Measurements from ENCODE around the gene NSUN3.
"Not testable (repeated sequence)": the region's sequence is repeated elsewhere in the genome, so short reads cannot be mapped to it uniquely, and the experiment has no call there.

The NSUN3 gene

GRCh38 chr3:94069194-94069813, 6.4 kb downstream of the NSUN3 start:
- DNase-seq = peak; percentile 9

- no peak for DNase-seq
These were observed 7.6 kb downstream of the NSUN3 start for GRCh38 chr3:94070341-94070911.

GRCh38 chr3:94071713-94072284, 8.9 kb downstream of the NSUN3 start:
- DNase-seq = no peak

- DNase-seq = peak; percentile 9
These were observed 13.2 kb downstream of the NSUN3 start for GRCh38 chr3:94076055-94076454.

- not testable (repeated sequence) for DNase-seq
These were observed 17.7 kb downstream of the NSUN3 start for GRCh38 chr3:94080552-94080951.

- DNase-seq = no peak
These were observed 19.0 kb downstream of the NSUN3 start for GRCh38 chr3:94081884-94082283.

- DNase-seq = no peak
These were observed 19.6 kb downstream of the NSUN3 start for GRCh38 chr3:94082391-94082937.

GRCh38 chr3:94083261-94083660, 20.4 kb downstream of the NSUN3 start:
- DNase-seq = no peak

GRCh38 chr3:94089126-94089525, 26.3 kb downstream of the NSUN3 start:
- DNase-seq = no peak

- DNase-seq = no peak
These were observed 29.2 kb downstream of the NSUN3 start for GRCh38 chr3:94092086-94092485.

- no peak for DNase-seq
These were observed 30.3 kb downstream of the NSUN3 start for GRCh38 chr3:94093151-94093550.

- no peak for DNase-seq
These were observed 32.2 kb downstream of the NSUN3 start for GRCh38 chr3:94095111-94095510.

GRCh38 chr3:94098452-94098851, 35.6 kb downstream of the NSUN3 start:
- peak; percentile 12 for DNase-seq

- no peak for DNase-seq
These were observed 36.5 kb downstream of the NSUN3 start for GRCh38 chr3:94099311-94099710.

- peak; percentile 10 for DNase-seq
These were observed 39.0 kb downstream of the NSUN3 start for GRCh38 chr3:94101860-94102259.

- no peak for DNase-seq
These were observed 43.4 kb downstream of the NSUN3 start for GRCh38 chr3:94106268-94106667.

GRCh38 chr3:94110232-94110631, 47.4 kb downstream of the NSUN3 start:
- DNase-seq = not testable (repeated sequence)

GRCh38 chr3:94110854-94111253, 48.0 kb downstream of the NSUN3 start:
- DNase-seq = no peak

GRCh38 chr3:94114666-94115065, 51.8 kb downstream of the NSUN3 start:
- DNase-seq = no peak

- no peak for DNase-seq
These were observed 52.6 kb downstream of the NSUN3 start for GRCh38 chr3:94115482-94115881.

- DNase-seq = no peak
These were observed 54.9 kb downstream of the NSUN3 start for GRCh38 chr3:94117729-94118128.

- DNase-seq = no peak
These were observed 55.5 kb downstream of the NSUN3 start for GRCh38 chr3:94118390-94118789.

GRCh38 chr3:94121161-94121560, 58.3 kb downstream of the NSUN3 start:
- no peak for DNase-seq

- DNase-seq = no peak
These were observed 64.3 kb downstream of the NSUN3 start for GRCh38 chr3:94127115-94127514.

All from kidney glomerular epithelial cell (primary cell).